ENCODE data around the gene ASB10.

Gene ASB10

GRCh38 chr7:151187409-151188251 is 580 bp upstream of the ASB10 start:
- DNase-seq (ENCODE audit: low read depth), result no peak

DNA sequence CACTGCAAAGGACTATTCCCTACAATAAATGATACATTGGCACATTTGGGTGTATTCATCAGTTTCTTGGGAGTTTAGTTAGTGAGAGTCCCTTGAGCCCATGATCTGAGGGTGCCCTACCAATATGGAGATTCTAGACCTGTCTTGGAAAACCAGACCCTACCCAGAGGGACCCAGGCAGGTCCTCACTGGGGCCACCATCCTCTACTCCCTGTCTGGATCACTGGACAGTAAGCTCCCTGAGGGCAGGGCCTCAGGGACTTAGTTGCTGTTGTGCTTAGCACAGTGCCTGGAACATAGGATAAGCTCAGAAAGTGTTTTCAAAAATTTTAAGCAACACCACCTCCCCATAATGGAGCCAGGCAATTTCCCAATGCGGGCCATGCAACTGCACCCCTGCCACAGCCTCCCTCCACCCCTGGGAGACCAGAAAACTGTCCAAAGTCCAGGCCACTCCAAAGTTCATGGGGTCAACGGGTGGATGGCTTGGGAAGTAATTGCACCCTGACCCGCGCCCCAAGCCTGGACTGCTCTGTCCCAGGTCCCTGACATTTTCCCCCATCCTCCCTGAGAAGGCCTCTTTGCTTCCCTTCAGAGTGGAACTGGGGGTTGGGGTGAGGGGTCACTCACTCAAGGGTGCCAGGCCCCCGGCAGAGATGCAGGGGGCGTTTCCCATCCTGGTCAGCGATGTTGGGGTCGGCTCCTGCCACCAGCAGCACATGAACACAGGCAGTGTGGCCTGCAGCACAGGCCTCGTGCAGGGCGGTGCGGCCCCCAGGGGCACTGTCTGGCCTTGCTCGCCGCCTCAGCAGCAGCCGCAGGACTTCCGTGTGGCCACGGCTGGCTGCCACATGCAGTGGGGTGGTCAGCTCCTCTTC is 1.0 kb downstream of the ASB10 start:
- no peak for DNase-seq (ENCODE audit: low read depth)

DNA sequence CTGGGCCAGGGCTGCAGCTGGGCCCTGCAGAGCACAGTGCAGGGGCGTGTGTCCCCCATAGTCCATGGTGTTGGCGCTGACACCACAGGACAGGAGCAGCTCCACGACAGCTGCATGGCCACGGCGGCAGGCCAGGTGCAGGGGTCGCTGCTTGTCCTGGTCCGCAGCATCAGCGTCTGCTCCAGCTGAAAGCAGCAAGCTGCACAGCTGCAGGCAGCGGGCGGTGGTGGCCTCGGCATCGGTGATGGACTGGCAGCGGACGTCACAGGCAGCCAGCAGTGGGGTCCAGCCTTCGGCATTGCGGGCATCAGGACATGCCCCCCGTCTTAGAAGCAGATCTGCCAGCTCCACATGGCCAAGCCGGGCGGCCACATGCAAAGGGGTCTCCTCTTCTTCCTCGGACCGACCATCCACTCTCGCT is 6.0 kb downstream of the ASB10 start:
- no peak for DNase-seq (ENCODE audit: low read depth)

GRCh38 chr7:151179946-151180345 is 7.1 kb downstream of the ASB10 start:
- no peak for DNase-seq (ENCODE audit: low read depth)

DNA sequence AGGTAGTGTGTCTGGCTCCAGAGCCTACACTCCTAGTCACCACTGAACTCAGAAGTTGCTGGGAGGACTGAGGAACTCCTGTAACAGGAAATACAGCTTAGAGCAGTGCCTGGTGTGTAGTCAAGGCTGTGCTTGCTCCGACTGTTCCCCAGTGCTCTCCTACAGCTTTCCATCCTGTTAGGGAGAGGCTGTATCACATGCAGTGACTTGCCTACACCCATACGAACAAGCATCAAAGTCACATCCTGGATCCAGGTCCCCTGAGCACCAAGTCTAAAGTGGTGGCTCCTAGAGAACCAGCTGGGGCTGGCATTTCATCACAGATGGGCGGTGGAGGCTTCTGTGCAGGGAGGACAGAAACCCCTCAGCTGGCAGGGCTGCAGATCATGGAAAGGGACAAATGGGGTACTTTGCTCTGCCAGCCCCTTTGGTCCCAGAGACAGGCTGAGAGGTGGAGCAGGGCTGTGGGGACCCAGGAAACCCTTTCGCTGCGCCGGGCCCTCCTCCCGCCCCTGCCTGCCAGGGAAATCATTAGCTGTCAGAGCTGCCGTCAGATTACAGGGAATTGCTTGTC is 7.7 kb downstream of the ASB10 start:
- no peak for DNase-seq (ENCODE audit: low read depth)

- DNase-seq (ENCODE audit: low read depth), result no peak
These were observed 8.2 kb downstream of the ASB10 start for GRCh38 chr7:151178831-151179230.

DNA sequence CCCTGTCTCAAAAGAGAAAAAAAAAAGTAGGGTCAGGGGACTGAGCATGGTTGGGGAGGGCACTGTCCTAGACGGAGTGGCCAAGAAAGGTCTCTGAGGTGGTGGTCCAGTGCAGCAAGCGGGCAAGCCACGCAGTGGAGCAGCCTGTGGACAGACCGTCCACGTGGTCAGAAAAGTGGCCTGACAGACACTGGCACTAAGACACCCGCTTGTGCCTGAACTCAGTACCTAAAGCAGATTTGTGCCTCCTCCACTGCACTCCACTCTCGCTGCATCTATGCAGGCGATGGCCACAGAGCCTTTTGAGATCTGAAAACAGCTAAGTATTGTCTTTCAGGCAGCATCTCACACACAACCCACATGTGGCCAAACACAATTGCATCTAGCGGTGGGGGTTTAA is 8.8 kb downstream of the ASB10 start:
- DNase-seq (ENCODE audit: low read depth), result no peak

DNA sequence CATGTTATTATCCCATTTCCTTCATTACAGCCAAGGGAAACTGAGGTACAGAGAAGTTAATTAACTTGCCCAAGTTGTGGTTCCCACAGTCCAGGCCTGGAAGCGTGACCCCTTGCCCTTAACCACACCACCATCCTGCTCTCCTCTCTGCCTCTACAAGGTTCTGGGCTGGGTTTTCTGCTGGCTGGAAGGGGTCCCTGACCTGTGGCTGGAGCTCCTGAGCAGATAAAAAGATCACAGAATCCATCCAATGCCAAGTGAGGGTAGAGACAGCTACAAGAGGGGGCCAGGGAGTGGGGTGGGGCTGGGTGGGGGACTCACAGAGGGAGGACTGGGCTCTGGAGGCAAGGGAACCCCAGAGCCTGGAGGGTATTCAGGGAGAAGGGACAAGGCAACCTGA is 9.7 kb downstream of the ASB10 start:
- no peak for DNase-seq (ENCODE audit: low read depth)

DNA sequence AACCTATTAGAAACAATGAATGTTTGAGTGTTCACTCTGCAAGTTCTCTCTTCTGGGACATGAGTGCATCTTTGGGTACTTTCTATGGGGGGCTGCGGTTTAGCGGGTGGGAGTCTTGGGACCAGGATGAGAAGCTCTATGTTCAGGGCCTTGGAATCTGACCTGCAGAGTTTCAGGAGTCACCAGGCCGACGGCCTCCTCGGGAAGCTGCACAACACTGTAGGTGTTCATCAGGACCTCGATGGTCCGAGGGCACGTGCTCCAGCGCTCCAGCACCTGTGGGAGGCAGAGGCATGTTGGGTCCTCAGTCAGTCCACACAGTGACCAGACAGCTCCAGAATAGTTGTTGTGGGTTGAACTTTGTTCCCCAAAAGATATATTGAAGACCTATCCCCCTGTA is 10.6 kb downstream of the ASB10 start:
- no peak for DNase-seq (ENCODE audit: low read depth)

DNA sequence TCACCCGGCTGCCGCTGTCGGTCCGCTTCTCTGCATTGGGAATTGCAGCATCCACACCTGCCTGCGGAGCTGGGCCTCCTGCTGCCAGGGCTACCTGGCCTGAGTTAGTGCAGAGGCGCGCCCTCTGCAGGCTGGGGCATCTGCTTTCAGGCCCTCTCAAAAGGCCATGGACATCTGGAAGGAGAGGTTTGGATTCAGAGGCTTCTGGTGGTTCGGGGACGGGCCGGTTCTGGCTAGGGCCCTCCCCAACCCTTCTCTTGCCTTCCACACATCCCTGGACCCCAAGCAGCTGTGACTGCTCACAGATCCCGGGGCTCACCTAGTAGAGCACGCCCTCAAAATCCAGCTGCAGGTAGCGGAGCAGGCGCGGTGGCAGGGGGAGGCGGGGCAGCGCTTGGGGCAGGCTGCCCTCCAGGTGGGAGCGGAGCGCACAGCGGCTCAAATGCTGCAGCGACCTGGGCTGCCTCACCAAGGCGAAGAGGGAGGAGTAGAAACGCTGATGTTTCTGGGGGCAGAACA is 11.2 kb downstream of the ASB10 start:
- no peak for DNase-seq (ENCODE audit: low read depth)

GRCh38 chr7:151175047-151175792 is 11.8 kb downstream of the ASB10 start:
- no peak for DNase-seq (ENCODE audit: low read depth)

DNA sequence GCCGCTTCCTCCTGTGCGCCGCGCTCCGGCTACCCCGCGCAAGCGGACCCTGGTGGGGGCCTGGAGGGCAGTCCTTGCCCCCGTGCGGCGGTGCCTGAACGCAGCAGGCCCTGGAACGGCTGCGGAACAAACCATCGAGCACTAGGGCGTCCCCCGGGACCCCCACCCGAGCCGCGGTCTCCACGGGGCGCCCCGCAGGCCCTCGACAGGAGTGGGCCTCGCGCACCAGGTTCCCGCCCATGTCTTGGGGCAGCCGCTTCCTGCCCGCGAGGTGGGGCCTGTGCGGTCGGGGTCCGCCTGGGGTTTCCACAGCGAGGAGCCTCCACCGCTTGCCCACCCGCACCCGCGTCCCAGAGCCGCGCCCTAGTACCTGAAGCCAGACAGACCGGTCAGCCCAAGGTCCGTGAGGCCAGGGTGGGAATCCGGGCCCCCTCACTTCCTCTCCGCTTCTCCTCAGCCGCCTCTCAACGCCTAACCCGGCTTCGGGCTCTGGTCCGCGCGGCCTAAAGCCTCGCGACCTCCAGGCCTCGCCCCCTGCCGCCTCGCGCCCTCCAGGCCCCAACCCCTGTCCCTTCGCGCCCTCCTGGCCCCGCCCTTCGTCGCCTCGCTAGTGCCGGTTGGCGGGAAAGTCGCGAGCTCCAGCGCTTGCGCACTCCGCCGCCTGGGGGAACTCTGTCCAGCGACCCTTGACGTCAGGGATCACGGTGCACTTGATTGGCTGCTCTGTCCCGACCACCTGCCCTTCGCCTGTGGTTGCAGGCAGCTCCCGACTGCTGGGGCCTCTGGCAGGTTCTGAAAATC is 12.6 kb downstream of the ASB10 start:
- DNase-seq (ENCODE audit: low read depth), result peak; percentile 35

DNA sequence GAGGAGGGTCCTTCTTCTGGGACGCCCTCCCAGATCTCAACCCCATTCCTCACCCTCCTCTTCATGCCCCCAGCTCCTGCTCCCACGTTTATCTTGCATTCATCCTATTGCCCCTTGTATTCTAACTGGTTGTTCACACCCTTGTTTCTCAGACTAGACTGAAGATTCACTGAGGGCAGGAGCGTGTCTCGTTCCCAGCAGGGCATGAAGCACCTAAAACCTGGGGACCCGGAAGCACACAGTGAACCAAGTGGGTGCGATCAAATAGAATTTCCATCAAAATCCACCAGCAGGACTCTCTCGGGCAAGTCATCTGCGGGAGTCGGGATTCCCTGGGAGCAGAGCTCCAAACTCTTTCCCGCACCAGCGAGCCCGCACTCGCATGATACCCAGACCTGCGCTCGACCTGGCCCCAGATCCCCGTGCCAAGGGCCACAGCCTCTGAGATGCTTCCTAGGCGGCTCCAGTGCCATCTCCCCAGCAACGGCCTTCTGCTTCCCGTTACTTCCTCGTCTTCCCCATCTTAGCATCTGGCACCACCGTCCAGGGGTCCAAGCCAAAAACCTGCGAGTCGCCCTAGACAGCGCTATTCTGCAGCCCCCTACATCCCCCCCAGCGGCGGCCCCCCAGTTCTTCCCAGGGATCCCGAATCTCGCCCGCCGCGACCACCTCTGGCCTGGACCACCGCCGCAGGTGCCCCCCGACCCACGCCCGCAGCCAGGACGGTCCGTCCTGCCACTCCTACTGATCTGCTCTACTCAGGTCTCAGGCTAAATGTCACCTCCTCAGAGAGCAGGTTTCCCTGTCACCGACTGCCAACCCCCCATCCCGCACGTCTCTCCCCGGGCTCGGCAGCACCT is 13.4 kb downstream of the ASB10 start:
- DNase-seq (ENCODE audit: low read depth), result no peak

- DNase-seq (ENCODE audit: low read depth), result peak; percentile 68
These were observed 14.5 kb downstream of the ASB10 start for GRCh38 chr7:151172273-151173141.

DNA sequence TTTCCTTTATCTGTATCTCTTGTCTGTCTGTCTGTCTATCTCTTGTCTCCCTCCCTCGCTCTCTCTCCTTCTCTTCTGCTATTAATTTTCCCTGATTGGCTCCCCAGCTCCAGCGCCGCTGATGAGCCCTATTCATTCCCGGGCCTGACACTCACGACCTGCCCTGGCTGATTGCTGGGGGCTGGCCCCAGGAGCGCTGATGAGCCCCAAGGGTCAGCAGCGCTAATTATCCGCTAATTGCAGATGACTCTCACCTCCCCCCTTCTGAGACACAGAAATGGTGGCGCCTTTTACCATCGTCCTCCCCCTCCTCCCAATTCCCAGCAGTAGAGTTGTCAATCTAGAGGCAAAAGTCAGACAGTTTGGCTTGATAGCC is 18.3 kb downstream of the ASB10 start:
- no peak for DNase-seq (ENCODE audit: low read depth)

DNA sequence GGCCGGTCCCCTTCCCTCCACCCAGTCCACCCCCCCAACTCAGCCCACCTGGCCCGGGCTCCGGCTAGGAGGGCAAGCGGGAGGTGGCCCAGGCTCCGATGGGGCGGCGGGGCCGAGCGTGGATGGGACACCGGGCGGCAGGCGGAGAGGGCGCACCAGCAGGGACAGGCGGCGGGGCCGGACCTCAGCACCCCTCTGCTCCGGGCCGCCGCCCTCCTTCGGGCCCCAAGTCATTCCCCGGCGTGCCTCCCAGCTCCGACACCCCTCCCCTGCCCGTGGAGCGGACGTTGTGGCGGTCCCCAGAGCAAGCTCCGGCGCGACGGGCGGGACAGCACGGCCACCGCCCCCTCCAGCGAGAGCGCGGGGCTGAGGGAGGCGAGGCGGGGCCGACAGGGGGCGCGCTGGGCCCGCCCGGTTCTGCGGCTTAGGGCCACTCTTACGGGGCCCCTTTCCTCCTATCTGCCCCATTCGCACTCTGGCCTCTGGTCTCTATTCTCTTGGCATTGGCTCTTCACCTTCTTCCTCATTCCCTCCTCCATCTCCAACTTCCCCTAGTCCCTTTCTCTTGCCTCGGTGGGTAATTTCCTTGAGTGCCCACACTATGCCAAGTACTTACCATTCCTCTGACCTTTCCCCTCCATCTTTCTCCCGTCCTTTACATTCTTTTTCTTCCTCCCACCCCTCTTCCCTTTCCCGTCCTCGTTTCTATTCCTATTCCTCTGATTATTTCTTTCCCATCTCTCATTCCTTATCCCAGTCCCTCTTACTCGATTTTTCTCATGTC is 18.9 kb downstream of the ASB10 start:
- DNase-seq (ENCODE audit: low read depth), result peak; percentile 44

GRCh38 chr7:151167197-151167961 is 19.7 kb downstream of the ASB10 start, which contains the start of gene GBX1:
GBX1 (minus strand) TSS chr7:151167694; CDS start chr7:151167548, 146 bp downstream.
- DNase-seq (ENCODE audit: low read depth), result no peak
